Trophoblast cell (in vitro differentiated cells and primary cell): ENCODE measurements around the gene PDGFA.

Source experiments
- DNase-seq, 2 donors: peaks; one replicate each; pipeline ENCODE4 v3.0.0-alpha.2; 2016
- H2AFZ ChIP-seq: 2 replicates; pipeline ENCODE4 v1.6.1; 2013; ENCODE audit warnings: low read length, moderate library complexity, mild to moderate bottlenecking; ENCODE audit not compliant: insufficient read depth, poor library complexity
- H2AK5ac ChIP-seq: 2 replicates; pipeline ENCODE4 v1.6.1; 2013; ENCODE audit warnings: mild to moderate bottlenecking, low read length
- H2BK120ac ChIP-seq: 2 replicates; pipeline ENCODE4 v1.6.1; 2013; ENCODE audit warnings: low read length, mild to moderate bottlenecking, moderate library complexity; ENCODE audit not compliant: insufficient read depth, poor library complexity
- H2BK12ac ChIP-seq: 2 replicates; pipeline ENCODE4 v1.6.1; 2013; ENCODE audit warnings: mild to moderate bottlenecking, low read length, moderate library complexity
- H2BK5ac ChIP-seq: 2 replicates; pipeline ENCODE4 v1.6.1; 2013; ENCODE audit warnings: low read length, low read depth, moderate library complexity, mild to moderate bottlenecking; ENCODE audit not compliant: poor library complexity
- H3K14ac ChIP-seq: 2 replicates; pipeline ENCODE4 v1.6.1; 2013; ENCODE audit warnings: mild to moderate bottlenecking, low read length
- H3K18ac ChIP-seq: 2 replicates; pipeline ENCODE4 v1.6.1; 2013; ENCODE audit warnings: mild to moderate bottlenecking, low read length
- H3K23ac ChIP-seq: 2 replicates; pipeline ENCODE4 v1.6.1; 2013; ENCODE audit warnings: low read length
- H3K27ac ChIP-seq: 2 replicates; pipeline ENCODE4 v1.5.1; 2013; ENCODE audit warnings: low read depth, mild to moderate bottlenecking, inconsistent platforms, low read length, moderate library complexity
- H3K27me3 ChIP-seq: 2 replicates; pipeline ENCODE4 v1.6.1; 2013; ENCODE audit warnings: inconsistent platforms, mild to moderate bottlenecking, low read length, moderate library complexity; ENCODE audit not compliant: insufficient read depth
- H3K36me3 ChIP-seq, 2 experiments: 1 replicate in 1 of 2; 2 replicates in 1 of 2; pipeline ENCODE4 v1.6.1; 2013; ENCODE audit warnings: low read length in 2 of 2, mild to moderate bottlenecking in 2 of 2, moderate library complexity in 1 of 2; ENCODE audit not compliant: insufficient read depth in 2 of 2, control insufficient read depth in 1 of 2
- H3K4ac ChIP-seq: 2 replicates; pipeline ENCODE4 v1.6.1; 2013; ENCODE audit warnings: low read depth, mild to moderate bottlenecking, low read length, moderate library complexity
- H3K4me1 ChIP-seq, 2 experiments: 1 replicate in 1 of 2; 2 replicates in 1 of 2; pipeline ENCODE4 v1.6.1; 2013; ENCODE audit warnings: low read length in 2 of 2, mild to moderate bottlenecking in 2 of 2, moderate library complexity in 1 of 2; ENCODE audit not compliant: insufficient read depth in 2 of 2, control insufficient read depth in 1 of 2
- H3K4me2 ChIP-seq: 2 replicates; pipeline ENCODE4 v1.6.1; 2013; ENCODE audit warnings: inconsistent platforms, mild to moderate bottlenecking, low read length, moderate library complexity
- H3K4me3 ChIP-seq: 2 replicates; pipeline ENCODE4 v1.5.1; 2013; ENCODE audit warnings: mild to moderate bottlenecking, low read depth, low read length, inconsistent platforms
- H3K79me1 ChIP-seq: one replicate; pipeline ENCODE4 v1.6.1; 2013; ENCODE audit warnings: low read length
- H3K79me2 ChIP-seq: 2 replicates; pipeline ENCODE4 v1.6.1; 2013; ENCODE audit warnings: low read length, mild to moderate bottlenecking; ENCODE audit not compliant: control insufficient read depth, insufficient read depth, poor library complexity
- H3K9ac ChIP-seq: 2 replicates; pipeline ENCODE4 v1.6.1; 2013; ENCODE audit warnings: mild to moderate bottlenecking, low read length
- H3K9me3 ChIP-seq: 2 replicates; pipeline ENCODE4 v1.6.1; 2013; ENCODE audit warnings: low read depth, mild to moderate bottlenecking, control low read depth, inconsistent platforms, low read length; ENCODE audit not compliant: insufficient read depth
- H4K12ac ChIP-seq: 2 replicates; pipeline ENCODE4 v1.6.1; 2013; ENCODE audit warnings: low read depth, mild to moderate bottlenecking, low read length, moderate library complexity
- H4K8ac ChIP-seq: 2 replicates; pipeline ENCODE4 v1.6.1; 2013; ENCODE audit warnings: low read depth, mild to moderate bottlenecking, low read length, moderate library complexity
- H4K91ac ChIP-seq: one replicate; pipeline ENCODE4 v1.6.1; 2013; ENCODE audit warnings: low read depth, mild to moderate bottlenecking, low read length, moderate library complexity
- WGBS: extraction: QIAGEN DNeasy Blood & Tissue Kit; methylation state at CpG from one replicate; pipeline ENCODE4 v1.1.7; 2013; ENCODE audit warnings: missing lambda C conversion rate; ENCODE audit not compliant: insufficient read length, insufficient coverage; ENCODE audit errors: extremely low coverage; 5-methylcytosine and 5-hydroxymethylcytosine counted together

The PDGFA gene

DNA sequence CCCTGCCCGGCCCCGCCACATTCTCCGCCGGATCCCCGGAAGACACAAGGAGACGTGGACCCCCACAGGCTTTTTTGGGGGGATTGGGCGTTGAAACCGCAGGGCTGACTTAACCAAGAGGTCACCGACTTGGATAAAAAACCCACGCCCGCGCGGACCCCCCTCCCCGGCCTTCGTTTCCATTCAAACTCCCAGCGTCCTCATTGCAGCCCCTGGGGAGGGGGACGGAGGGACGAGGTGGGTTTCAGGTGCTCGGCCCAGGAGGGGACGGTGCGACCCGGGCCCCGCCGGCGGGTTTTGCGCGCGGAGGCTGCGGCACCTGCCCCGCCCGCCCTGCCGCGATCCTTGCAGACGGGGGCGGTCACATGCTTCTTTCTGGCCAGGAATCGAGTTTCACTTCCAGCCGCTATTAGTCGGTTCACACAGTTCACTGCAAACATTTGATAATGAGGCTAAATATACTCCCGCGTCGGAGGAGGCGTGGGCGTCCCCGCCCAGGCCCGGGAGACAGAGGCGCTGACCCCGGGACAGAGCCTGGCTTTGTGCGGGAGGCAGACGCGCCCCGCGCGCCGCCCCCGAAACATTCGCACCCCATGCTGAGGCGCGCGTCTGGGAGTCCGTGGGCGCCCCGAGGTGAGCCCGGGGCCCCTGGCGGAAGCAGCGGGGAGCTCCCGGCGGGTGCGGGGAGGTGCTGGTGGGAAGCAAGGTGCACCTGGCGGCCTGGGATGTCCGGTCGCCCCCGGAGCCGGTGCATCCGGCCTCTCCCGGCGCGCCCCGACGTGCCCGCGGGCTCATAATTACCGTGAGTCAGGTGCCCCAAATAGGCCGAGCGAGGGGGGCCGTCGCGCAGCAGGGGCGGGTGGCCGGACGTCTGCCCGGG lies 2.7 kb upstream of the PDGFA start:
- Histone ChIP-seq H3K27me3 (peaks cover 39% of the 10 kb centered on the region), H4K12ac (no peak overlapping the region), H3K4me1 (peaks cover 23 to 33% of the 10 kb centered on the region in 2 experiments), H2AK5ac (no peak overlapping the region), H3K36me3 (no peaks in the 10 kb centered on the region), H2BK5ac (no peak overlapping the region), H3K4ac (no peak overlapping the region), H3K4me2 (peak overlapping the region; percentile 45), H3K4me3 (no peak overlapping the region), H4K91ac (no peak overlapping the region), H3K18ac (no peak overlapping the region), H3K79me2 (peaks cover 4% of the 10 kb centered on the region), H3K9ac (no peak overlapping the region), H2AFZ (no peak overlapping the region), H3K9me3 (peaks cover 2% of the 10 kb centered on the region), H2BK12ac (no peak overlapping the region), H3K27ac (no peak overlapping the region), H3K14ac (no peak overlapping the region), H3K23ac (no peak overlapping the region), H4K8ac (no peak overlapping the region), H3K79me1 (peaks cover 8% of the 10 kb centered on the region), H2BK120ac (no peak overlapping the region)
- no CpG with 5 or more reads among the region's 91 CpGs for WGBS
- peak in 1 of 2 donors; percentile 51 for DNase-seq

DNA sequence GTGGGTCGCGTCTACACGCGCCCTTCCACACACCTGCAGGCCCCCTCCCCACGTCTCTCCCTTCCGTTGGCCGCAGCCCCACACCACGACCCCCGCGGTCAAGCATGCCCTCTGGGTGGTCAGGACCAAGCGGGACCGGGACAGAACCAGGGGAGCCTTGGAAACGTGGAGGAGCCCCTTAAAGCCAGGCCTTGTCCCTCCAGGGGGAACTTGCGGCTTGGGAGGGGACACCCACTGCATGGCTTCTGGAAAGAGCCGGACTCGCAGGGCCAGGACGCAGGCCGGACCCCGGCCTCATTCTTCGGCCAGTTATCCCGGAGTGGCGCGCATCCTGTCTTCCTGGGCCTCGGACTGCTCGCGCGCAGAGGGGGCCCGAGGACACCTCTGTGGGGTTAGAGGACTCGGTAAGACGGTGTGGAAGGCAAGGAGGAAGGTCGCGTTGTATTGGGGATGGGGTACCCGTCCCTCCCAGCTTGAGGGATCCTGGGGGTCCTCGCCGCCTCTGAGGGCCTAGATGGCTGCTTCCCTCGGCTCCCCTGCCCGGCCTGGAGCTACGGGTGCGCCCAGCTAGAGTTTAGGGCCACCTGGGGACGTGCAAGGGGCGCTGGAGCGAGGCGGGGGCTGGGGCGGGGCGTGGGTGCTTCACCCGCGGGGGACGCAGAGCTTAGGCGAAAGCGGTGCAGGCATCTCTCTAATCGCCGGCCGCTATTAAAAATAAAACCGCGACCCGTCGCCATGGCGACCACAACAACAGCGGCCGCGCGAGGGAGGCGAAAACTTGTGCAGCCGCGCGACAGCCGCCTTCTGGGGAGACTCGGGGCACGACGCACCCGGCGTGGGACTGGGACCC lies 1.8 kb upstream of the PDGFA start:
- Histone ChIP-seq H3K9me3 (peaks cover 2% of the 10 kb centered on the region), H3K4me2 (peak overlapping the region; percentile 45), H3K79me1 (peaks cover 10% of the 10 kb centered on the region), H3K27me3 (peaks cover 39% of the 10 kb centered on the region), H3K14ac (no peak overlapping the region), H4K8ac (no peak overlapping the region), H3K36me3 (no peaks in the 10 kb centered on the region), H2AK5ac (no peak overlapping the region), H4K12ac (no peak overlapping the region), H3K23ac (no peak overlapping the region), H2BK120ac (no peak overlapping the region), H3K18ac (no peak overlapping the region), H3K4me1 (peaks cover 19 to 32% of the 10 kb centered on the region in 2 experiments), H4K91ac (no peak overlapping the region), H3K79me2 (peaks cover 4% of the 10 kb centered on the region), H2AFZ (peak overlapping the region; percentile 37), H3K9ac (no peak overlapping the region), H2BK5ac (no peak overlapping the region), H3K4ac (no peak overlapping the region), H2BK12ac (no peak overlapping the region), H3K4me3 (no peak overlapping the region), H3K27ac (no peak overlapping the region)
- WGBS, result no CpG with 5 or more reads among the region's 72 CpGs
- peak in 1 of 2 donors; percentile 18 for DNase-seq

DNA sequence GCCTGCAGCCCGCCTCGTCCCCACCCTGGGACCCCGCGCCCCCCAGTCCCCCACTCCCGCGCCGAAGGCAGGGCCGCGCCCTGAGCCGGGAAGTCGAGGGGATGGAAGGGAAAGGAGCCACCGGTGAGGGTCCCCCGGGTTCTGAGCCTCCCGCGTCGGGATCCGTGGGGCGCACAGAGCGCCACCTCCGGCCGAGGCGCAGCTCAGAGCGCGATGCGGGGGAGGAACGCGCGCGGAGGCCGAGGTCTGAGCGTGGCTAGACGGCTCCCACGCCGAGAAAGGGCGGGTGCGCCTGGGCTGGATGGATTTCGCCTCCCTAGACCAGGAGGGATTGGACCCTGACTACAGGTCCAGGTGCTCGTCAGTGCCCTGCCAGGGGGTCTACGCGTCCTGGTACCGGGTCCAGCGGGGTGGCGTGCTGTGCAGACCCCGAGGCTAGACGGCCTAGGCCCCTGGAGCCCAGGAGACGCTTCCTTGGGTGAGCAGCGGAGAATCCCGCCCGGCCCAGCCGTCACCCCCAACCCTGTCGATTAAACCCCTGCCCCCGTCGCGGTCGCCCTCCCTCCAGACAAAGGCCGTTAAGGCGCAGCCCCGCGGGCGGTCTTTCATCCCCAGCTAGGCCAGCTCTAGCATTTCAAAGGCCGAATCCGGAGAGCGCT lies 986 bp upstream of the PDGFA start:
- Histone ChIP-seq H3K79me1 (peaks cover 7% of the 10 kb centered on the region), H2AK5ac (peak overlapping the region; percentile 36), H3K79me2 (peaks cover 4% of the 10 kb centered on the region), H3K4me2 (peak overlapping the region; percentile 81), H3K18ac (no peak overlapping the region), H3K9me3 (peaks cover 2% of the 10 kb centered on the region), H3K27ac (no peak overlapping the region), H2AFZ (no peak overlapping the region), H2BK120ac (no peak overlapping the region), H4K12ac (no peak overlapping the region), H3K4me3 (no peak overlapping the region), H2BK5ac (no peak overlapping the region), H2BK12ac (no peak overlapping the region), H3K4me1 (peaks cover 15 to 33% of the 10 kb centered on the region in 2 experiments), H3K4ac (no peak overlapping the region), H4K91ac (no peak overlapping the region), H4K8ac (no peak overlapping the region), H3K27me3 (peaks cover 39% of the 10 kb centered on the region), H3K23ac (no peak overlapping the region), H3K9ac (no peak overlapping the region), H3K36me3 (no peaks in the 10 kb centered on the region), H3K14ac (no peak overlapping the region)
- no peak for DNase-seq
- WGBS, result no CpG with 5 or more reads among the region's 63 CpGs
